ENCODE measurements around the gene POR. TPM values are rescaled to one million over a fixed set of nuclear protein-coding genes. Genes with fewer than 3 reads are reported as not detected.
A peak's percentile ranks its signal among the peaks of the same experiment; 100 is the strongest.

The POR gene
- total and polyA plus RNA-seq, 2 of the 8 experiments (the other 6 are each of a cell fraction or from before 2014, with no cell fraction given), result 98.7 to 144 TPM

- Histone ChIP-seq H2BK5ac (ENCODE audit: low read depth, low read length) (no peak overlapping the region), H3K18ac (ENCODE audit: extremely low read depth, low read length) (no peak overlapping the region), H4K91ac (replicated peaks; ENCODE audit: insufficient read length, low read length) (no peak overlapping the region), H3K4ac (replicated peaks; ENCODE audit: insufficient read length, low read depth, low read length) (no peak overlapping the region), H3K4me1 (replicated peaks in 1 of 4; ENCODE audit: control insufficient read depth in 3 of 4, insufficient read depth in 4 of 4, low read length in 3 of 4) (0 out of 7 replicates have a peak, but pooled peaks cover 0 to 2% (median 0%) of the 10 kb centered on the region in 4 experiments), H4K8ac (ENCODE audit: extremely low read depth, insufficient read depth, low read length) (0 out of 2 replicates have a peak overlapping the region, but pooled peaks have one; percentile 40), H4K5ac (ENCODE audit: insufficient read length, low read depth, low read length) (no peak overlapping the region), H3K23ac (ENCODE audit: insufficient read length) (no peak overlapping the region), H3K9me3 (ENCODE audit: insufficient read depth in 2 of 2, low read depth in 1 of 2, low read length in 1 of 2) (no peaks in the 10 kb centered on the region), H3K14ac (ENCODE audit: insufficient read length) (no peak overlapping the region), H2AK5ac (ENCODE audit: low read depth, low read length) (no peak overlapping the region), H3K56ac (replicated peaks; ENCODE audit: insufficient read length, low read depth, low read length) (no peak overlapping the region), H2BK120ac (replicated peaks; ENCODE audit: low read depth, low read length) (no peak overlapping the region), H3K79me2 (ENCODE audit: control insufficient read depth in 1 of 2, insufficient read depth in 2 of 2, low read length in 2 of 2) (no peaks in the 10 kb centered on the region), H3K79me1 (ENCODE audit: low read depth, low read length) (peaks cover 7% of the 10 kb centered on the region), H3K4me2 (ENCODE audit: insufficient read depth in 1 of 2, low read depth in 2 of 2, low read length in 2 of 2) (no peak overlapping the region), H2BK12ac (ENCODE audit: low read depth, low read length) (no peak overlapping the region), H2BK15ac (ENCODE audit: low read length) (no peak overlapping the region), H3K27me3 (replicated peaks in 1 of 4; ENCODE audit: control insufficient read depth in 3 of 4, extremely low read depth in 1 of 4, insufficient read depth in 3 of 4, low read length in 3 of 4) (no peaks in the 10 kb centered on the region), H3K9ac (replicated peaks in 1 of 4; ENCODE audit: extremely low read depth in 1 of 4, low read depth in 3 of 4, low read length in 3 of 4) (no peak overlapping the region; a peak in 1 of 7 replicates), H3K4me3 (ENCODE audit: extremely low read depth in 1 of 4, insufficient read depth in 2 of 4, low read depth in 3 of 4, low read length in 4 of 4) (no peak overlapping the region), H2AFZ (ENCODE audit: low read length) (no peak overlapping the region), H4K20me1 (replicated peaks in 1 of 2; ENCODE audit: control insufficient read depth in 1 of 2, insufficient read depth in 2 of 2, low read length in 2 of 2) (peaks cover 0 to 19% of the 10 kb centered on the region in 2 experiments), H3K36me3 (ENCODE audit: control insufficient read depth in 2 of 4, insufficient read depth in 4 of 4, low read length in 3 of 4) (peaks cover 4 to 18% (median 7%) of the 10 kb centered on the region in 4 experiments; a peak in 5 of 8 replicates), H2BK20ac (ENCODE audit: low read length) (no peak overlapping the region), H3K23me2 (ENCODE audit: low read depth, low read length) (no peaks in the 10 kb centered on the region), H3K27ac (ENCODE audit: low read depth, low read length) (no peak overlapping the region)
- ChIA-PET CTCF (ENCODE audit: partially characterized antibody) (interaction anchor here (0.6 to 4.5 kb wide), 9 partner anchors 9 to 104 kb away, joined by 3 to 17 read pairs (median 4); no protein-coding TSS in a partner anchor), POLR2A (ENCODE audit: partially characterized antibody) (interaction anchor here (0.8 to 1.2 kb wide), 2 partner anchors 84 to 97 kb away, joined by 3 read pairs; no protein-coding TSS in a partner anchor)
- no peak for DNase-seq (ENCODE audit: low read depth in 1 of 2, low spot score in 2 of 2)
- FAIRE-seq, result no peak
- 93% methylated on average over 30 of the region's 30 CpGs; no CpG with 5 or more reads in 1 of the 2 experiments for WGBS, 2 experiments (ENCODE audit: extremely low coverage in 1 of 2, insufficient coverage in 1 of 2, insufficient read length in 1 of 2, insufficient replicate concordance in 2 of 2, low coverage in 1 of 2, low lambda C conversion rate in 2 of 2, missing lambda C conversion rate in 1 of 2)
- no peak for TF ChIP-seq CHD1 (IDR thresholded peaks at IDR 0.05; ENCODE audit: low read depth, low read length)
- TF ChIP-seq NRF1 (IDR thresholded peaks at IDR 0.05; ENCODE audit: low read depth, low read length), result no peak
- no peak for TF ChIP-seq SRF (IDR thresholded peaks at IDR 0.05; ENCODE audit: low read depth, low read length)
- TF ChIP-seq, protein P1, sequence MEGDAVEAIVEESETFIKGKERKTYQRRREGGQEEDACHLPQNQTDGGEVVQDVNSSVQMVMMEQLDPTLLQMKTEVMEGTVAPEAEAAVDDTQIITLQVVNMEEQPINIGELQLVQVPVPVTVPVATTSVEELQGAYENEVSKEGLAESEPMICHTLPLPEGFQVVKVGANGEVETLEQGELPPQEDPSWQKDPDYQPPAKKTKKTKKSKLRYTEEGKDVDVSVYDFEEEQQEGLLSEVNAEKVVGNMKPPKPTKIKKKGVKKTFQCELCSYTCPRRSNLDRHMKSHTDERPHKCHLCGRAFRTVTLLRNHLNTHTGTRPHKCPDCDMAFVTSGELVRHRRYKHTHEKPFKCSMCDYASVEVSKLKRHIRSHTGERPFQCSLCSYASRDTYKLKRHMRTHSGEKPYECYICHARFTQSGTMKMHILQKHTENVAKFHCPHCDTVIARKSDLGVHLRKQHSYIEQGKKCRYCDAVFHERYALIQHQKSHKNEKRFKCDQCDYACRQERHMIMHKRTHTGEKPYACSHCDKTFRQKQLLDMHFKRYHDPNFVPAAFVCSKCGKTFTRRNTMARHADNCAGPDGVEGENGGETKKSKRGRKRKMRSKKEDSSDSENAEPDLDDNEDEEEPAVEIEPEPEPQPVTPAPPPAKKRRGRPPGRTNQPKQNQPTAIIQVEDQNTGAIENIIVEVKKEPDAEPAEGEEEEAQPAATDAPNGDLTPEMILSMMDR (IDR thresholded peaks at IDR 0.05; ENCODE audit: control extremely low read depth in 1 of 3, insufficient read depth in 1 of 3, low read depth in 1 of 3, low read length in 3 of 3), result no peak
- TF ChIP-seq CREB1 (IDR thresholded peaks at IDR 0.05), result no peak
Measured at GRCh38 chr7:75969704-75970498, 54.9 kb downstream of the POR start.
